Measurements from ENCODE around the gene NECAB2.
A peak's percentile ranks its signal among the peaks of the same experiment; 100 is the strongest.

The NECAB2 gene

DNA sequence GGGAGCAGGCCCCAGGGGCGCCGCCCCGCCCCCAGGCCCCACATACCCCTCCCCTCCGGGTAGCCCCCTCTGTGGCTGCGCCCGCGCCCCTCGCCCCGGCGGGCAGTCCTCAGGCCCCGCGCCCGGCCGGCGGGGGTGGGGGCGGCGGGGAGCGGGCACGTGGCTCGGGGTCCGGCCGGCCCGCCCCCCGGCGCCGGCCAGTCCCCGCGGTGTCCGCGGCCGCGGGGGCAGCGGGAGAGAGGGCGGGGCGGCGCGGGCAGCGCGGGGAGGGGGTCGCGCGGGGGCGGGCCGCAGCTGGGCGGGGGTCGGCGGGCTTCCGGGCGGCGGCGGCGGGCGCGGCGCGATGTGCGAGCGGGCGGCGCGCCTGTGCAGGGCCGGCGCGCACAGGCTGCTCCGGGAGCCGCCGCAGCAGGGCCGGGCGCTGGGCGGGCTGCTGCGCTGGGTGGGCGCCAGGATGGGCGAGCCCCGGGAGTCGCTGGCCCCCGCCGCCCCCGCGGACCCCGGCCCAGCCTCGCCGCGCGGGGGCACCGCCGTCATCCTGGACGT, 335 bp downstream of the NECAB2 start:
- FAIRE-seq, result no peak

DNA sequence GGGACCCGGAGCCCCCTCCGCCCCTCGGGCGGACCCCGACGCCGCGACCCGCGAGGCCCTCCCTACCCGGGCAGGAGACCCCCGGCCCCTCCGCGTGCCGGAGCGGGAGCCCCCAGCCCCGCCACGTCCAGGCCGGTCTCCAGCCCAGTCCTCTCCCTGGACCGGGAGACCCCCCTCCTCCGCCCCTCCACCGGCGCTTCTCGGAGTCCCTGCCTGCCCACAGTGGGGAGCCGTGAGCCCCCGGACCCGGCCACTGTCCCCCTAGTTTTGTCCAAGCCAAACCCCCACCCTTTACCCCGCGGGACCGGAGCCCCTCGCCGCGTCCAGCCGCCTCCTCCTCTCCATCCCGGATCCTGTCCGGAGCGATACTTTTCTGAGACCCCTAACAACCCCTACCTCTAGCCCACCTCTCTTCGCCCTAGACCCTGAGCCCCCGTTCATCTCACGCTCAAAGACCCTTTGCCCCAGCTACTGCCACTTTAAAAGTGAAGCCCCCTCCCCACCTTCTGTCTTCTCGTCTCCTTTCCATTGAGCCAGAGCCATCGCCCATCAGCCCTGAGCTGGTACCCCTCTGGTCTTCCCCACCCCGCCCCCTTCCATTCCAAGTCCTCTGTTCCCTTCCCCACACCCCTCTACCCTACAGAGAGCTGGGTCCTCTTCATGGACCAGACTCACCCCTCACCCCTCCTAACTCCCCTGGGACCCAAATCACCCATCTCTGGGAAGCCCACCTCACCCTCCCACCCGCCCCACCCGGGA, 1.0 kb downstream of the NECAB2 start:
- no peak for FAIRE-seq

DNA sequence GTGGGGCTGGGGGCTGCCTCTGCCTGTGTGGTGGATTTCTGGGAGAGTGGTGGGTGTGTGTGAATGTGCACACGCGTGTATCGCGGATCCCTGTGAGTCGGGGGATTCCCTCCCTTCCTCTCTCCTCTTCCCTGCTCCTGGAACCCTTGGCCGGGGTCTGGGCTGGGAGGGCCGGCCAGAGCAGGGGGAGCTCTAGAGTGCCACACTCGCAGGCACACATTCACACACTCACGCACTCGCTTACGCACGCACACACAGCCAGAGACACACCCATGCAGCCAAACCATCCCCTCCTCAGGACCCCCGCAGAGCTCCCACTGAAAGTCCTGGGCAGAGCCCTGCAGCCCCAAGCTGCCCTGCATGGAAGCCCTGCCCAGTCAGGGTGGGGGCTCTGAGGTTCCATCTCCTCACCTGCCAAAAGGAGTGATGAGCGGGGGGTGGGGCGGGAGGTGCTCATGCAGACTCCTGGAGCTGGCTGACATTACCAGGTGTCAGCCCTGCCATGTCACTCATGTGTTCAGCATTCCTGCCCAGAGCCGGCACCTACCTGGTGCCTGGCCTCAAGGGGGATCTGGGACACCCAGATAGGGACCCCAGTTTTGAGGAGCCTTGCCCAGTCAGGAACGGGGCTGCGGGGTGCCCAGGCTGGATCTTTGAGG, 1.9 kb downstream of the NECAB2 start:
- FAIRE-seq, result no peak

DNA sequence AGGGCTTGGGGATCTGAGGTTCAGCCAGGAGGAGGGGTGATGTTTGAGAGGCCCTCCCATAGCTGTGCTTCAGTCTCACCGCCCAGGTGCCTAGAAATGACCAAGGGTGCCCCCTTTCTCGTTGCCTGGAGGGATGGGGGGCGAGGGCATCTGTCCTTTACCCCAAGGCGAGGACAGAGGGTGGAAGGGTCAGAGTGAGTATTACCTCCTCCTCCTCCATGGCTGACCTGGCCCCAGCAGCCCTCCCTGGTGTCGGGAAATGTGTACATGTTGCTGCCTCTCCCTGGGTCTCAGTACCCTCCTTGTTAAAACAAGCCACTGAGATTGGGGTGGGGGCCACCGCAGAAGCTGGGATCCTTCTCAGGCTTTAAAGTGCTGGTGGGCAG, 2.4 kb downstream of the NECAB2 start:
- FAIRE-seq, result no peak

DNA sequence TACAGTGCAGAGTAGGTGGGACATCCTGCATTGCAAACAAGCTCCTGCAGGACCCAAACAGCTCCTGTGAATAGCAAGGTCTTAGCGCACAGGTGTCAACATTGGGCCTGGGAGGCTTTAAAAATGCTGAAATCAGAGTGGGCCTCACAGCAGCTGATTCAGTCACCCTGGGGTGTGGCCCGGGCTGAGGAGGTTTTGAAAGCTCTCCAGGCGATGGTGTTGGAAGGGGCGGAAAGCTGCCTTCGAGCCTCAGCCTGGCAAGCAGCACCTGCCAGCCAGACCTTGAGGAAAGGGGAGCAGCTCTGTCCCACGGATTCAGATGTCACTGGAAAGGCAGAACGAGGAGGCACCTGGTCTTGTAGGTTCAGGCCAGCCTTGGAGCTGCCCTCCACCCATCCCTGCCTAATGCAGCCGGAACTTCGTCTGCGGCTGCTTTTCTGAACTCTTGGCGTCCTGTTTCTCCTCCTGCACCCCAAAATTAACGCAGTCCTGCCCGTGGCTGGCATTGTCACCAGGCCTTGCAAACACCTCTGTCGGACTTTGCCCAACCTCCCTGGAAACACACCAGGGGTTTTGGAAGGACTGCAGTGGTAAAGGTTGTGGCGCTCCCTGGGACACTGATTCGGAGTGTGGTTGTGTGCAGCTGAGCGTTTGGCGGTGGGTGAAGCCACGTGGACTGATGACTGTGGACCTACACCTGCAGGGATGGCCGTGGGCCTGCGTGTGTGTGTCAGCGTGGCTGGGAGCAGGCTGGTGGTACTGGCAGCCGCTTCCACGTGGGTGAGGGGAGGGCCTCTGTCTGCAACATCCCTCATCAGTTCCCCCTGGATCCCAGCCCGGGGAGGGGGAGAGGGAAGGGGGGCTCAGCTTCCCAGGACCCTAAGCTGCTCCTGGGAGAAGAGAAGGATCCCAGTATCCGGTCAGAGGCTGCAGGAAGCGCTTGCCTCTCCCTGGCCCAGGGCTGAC, 3.4 kb downstream of the NECAB2 start:
- FAIRE-seq, result no peak

DNA sequence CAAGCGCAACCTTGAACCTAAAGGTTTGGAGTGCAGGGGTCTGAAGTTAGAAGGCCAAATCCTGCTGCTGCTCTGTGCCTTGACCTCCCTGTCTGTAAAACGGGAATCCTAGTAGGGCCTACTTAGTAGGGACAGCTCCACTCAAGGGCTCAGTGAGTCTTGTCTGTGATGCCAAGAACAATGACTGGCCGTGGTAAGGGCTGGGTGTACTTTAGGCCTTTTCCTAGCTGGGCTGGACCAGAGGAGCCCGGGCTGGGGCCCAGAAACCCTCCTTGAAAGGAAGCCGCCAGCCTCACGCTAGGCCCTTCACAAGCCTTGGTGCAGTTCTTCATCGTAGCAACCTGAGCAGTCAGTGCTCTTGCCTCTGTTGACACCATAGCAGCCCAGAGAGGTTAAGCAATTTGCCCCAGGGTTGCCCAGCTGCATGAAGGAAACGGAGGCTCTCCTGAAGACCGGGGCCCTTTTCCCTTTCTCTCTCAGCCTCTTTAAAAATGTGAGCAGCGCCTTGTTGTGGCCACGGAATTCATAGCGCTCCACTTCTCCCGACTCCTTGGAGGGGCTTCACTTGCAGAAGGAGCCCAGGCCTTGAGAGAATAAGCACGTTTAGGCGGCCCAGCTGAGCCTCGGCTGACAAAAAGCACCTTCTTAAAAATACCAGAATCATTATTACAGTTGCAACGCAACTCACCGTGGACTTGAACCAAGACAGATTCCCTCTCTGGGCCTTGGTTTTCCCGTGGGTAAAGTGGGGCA, 4.4 kb downstream of the NECAB2 start:
- FAIRE-seq, result no peak

DNA sequence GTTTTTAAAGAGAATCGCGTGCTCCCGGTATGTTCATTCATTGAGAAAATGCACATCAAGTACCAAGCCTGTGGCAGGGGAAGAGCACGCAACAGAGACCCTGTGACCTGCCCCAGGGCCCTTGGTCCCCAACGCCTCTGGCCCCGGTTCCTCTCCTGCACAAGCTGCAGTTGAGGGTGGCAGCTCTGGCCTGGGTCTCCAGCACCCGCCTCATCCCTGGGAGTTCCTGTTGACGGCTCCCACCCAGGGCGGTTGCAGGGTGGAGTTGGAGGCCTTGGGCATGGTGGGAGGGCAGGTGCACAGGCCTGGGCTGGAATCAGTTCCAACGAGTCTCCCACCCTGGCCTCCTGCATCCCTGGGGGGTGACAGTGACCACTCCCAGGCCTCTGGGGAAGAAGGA, 5.0 kb downstream of the NECAB2 start:
- no peak for FAIRE-seq

DNA sequence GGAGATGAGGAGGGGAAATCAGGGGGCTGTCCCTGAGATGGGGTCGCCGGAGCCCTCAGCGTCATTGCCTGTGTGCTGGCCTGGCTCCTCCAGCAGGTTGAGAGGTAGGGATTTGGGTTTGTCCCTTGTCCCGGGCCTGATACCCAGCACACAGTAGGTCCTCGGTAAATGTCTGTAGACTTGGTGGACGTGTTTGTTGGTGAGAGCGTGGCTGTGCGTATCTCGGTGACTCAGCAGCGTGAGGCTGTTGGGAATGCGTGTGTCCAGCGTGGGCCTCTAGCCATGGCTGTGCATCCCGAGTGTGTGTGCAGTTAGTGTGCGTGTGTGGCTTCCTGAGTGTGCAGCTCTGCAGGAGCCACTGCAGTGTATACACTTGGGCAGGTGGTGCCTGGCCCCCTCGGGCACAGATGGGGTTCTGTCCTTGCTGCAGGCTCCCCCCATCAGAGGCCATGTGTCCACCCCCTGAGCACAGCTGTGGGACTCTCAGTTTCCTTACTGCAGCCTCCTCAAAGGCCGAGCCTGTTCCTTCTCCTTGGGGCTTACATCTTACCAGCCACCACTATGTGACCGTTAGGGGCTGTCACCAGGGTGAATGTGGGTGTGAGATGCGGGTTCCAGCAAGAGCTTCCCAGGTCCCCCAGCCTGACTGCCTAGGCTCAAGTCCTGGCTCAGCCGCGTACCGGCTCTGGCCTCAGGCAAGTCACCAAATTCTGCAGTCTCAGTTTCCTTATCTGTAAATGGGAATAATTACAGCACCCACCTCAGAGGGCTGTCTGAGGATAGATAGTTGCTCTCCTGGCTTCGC, 5.7 kb downstream of the NECAB2 start:
- FAIRE-seq, result no peak

DNA sequence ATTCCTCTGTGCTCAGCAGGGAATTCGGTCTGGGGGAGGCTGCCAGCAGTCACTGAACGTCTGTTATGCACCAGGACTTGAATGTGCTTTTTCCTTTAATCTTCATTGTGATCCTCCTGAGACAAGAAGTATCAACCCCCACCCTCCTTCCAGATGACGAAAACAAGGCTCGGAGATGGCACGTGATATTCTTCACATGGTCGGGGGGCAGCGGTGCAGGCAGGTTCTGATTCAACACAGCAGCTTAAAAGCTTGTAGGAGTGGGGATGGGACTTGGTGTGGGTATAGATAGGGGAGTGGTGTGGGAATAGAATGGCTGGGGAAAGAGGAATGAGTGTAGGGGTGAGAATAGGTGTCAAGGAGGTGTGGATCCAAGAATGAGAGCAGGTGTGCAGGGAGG, 6.4 kb downstream of the NECAB2 start:
- FAIRE-seq, result no peak

DNA sequence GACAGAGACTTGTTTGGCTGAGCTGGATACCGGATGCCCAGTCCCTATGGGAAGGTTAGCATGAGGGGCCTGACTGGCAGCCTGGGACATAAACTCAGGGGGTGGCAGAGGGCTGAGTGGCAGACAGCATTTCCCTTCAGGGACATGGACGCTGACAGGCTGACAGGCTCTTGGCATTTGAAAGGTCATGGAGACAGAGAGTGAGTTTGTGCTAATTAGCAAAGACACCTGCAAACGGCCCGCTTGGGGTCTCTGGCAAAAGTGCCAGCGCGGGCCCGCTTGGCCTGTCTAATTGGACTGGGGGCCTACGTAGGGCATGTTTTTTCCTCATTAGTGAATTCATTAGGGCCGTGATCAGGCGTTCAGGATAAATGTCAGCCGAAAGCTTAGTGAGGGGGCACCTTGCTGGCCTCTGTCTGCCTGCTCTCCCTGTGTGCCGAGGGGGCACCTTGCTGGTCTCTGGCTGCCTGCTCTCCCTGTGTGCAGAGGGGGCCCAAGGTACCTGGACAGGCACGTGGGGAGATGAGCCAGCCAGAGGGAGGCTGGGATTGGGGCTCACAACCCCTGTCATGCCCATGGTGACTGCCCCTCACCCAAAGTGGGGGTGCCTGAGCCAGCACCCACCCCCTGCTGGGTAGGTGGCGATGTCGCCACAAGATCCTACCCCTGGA, 7.7 kb downstream of the NECAB2 start:
- FAIRE-seq, result no peak

DNA sequence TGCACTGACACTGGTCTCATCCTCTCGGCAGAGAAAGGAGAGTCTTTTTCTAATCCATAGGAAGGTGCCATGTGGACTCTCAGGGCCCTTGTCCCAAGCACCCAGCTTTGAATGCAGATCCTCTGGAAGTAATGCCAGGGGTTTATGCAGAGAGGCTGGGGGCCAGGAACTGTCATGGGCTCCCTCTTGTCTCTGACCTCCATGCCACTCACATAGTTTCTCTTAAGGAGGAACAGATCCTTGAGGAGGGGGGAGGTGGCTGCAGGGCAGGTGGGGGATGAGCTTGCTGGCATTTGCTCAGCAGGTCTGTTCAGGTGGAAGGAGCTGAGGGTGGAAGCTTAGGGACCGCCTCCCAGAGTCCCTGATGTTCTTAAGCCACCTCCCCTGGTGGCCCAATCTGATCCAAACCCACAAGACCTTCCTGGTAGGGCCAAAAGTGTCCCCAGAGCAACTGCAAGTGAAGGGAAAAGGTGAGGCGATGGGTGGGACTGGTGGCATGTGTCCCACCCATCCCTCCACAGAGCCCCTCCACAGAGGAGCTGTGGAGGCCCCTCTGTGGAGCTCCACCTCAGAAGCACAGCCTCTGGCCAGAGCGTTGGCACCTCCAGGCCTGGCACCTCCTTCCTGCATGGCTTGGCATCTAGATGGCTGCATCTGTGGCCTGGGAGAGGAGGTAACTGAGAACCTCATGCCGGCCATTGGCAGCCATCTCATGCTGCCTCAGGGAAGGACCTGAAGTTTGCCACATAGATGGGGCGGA, 9.2 kb downstream of the NECAB2 start:
- no peak for FAIRE-seq

DNA sequence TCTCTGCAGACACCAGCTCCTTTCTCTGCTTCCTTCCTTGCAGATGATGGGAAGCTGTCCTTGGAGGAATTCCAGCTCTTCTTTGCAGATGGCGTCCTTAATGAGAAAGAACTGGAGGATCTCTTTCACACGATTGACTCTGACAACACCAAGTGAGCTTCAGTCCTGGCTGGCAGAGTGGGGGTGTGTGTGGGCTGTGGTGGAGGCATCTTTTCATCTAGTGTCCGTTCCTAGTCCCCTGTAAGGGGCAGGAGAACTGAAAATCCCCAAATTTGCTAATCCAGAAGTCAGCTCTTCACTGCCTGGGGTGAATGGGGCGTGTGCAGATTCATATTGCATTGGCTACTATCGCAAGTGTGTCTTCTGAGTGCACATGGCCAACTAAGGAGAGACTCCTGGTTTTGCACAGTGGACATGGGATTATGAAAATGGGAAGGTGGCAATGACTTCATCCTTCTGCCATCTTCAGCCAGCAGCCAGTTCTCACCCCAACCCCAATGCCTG, 10.4 kb downstream of the NECAB2 start:
- FAIRE-seq, result no peak

DNA sequence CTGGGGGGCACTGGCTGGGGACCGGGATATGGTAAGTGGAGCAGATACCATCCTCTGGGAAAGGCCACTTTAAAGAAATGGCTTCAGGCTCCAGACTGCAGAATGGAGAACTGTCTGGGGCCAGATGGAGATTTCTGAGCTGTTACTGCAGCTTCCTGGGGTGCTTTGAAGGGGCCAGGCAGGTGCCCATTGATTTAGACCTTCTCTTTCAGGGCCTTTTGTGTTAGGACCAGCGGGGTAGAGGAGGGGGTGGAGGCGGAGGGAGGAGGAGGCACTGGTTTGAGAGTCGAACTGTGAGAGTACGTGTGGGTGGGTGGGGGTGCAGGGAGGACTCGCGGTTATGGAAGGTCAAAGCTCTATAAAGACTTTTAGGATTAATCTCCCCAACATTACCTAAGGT, 11.4 kb downstream of the NECAB2 start:
- FAIRE-seq, result no peak

DNA sequence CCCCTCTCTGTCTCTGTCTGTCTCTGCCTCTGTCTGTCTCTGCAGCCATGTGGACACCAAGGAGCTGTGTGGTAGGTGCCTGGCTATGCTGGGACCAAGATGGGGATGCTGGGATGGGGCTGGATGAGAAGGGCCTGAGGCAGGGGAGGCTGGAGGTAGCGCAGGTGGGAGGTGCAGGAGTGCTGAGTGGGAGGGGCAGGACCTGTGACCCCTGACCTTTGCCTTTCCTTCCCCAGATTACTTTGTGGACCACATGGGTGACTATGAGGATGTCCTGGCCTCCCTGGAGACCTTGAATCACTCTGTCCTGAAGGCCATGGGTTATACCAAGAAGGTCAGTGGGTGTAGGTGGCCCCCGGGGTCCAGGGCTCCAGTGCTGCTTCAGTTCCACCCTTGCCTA, 12.8 kb downstream of the NECAB2 start:
- no peak for FAIRE-seq

DNA sequence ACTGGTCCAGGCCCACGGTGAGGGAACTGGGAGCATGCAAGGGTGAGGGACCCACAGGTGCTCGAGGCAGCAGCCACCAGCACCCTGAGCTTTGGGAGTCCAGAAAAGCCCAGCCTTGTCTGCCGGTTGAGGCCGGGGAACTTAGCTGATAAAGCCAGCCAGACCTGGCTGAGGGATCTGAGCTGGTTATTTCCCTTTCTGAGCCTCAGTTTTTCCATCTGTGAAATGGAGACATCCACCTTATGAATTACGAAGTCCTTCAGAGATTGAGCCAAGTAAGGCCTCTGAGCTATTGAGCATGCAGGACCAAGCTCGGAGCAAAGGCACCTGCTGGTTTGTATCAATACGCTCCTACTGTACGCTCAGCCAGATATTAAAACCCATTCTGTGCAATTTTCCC, 13.8 kb downstream of the NECAB2 start:
- no peak for FAIRE-seq

DNA sequence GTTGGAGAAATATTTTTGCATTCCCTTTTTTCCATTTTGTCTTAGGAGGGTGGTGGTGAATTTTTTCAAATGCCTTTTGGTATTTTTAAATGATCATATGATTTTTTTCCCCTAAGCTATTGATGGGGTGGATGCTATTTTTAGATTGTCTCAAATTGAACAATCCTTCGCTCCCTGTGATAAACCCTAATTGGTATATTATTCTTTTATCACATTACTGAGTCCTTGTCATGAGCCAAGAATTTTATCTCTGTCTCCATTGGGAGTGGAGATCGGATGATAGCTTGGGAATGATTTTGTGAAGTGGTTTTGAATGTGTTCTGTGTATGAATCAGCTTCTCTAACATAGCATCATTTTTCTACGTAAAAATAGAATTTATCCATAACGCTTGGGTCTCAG, 15.4 kb downstream of the NECAB2 start:
- no peak for FAIRE-seq

DNA sequence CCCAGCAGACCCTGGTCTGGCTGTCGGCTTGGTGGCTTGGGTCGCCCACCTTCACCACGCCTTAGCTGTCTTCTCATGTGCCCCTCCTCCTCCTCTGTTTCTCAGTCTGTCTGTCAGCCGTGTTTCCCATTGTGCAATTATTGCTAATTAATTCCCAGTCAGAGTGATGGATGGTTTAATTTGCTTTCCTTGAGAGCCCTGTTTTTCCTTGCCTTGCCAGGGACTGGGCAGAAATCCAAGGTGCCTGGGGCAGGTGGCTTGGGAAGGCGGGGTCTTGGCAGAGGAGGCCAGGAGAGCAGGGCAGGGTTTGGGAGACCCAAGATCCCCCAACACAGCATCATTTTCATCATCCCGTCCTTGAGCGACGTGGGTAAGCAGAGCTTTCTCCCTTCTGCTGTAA, 21.3 kb downstream of the NECAB2 start:
- no peak for FAIRE-seq

DNA sequence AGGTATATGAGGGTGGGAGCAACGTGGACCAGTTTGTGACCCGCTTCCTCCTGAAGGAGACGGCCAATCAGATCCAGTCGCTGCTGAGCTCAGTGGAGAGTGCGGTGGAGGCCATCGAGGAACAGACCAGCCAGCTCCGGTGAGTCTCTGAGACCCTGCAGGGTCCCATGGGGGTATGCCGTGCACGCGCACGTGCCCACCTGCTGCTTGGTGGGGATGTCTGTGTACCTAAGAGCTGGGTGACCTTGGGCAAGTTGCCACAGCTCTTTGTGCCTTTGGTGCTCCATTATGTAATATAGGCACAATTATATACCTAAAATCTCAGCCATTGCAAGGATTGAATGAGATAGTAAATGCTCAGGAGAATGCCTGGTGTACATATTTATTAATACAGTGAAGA, 22.4 kb downstream of the NECAB2 start:
- no peak for FAIRE-seq

DNA sequence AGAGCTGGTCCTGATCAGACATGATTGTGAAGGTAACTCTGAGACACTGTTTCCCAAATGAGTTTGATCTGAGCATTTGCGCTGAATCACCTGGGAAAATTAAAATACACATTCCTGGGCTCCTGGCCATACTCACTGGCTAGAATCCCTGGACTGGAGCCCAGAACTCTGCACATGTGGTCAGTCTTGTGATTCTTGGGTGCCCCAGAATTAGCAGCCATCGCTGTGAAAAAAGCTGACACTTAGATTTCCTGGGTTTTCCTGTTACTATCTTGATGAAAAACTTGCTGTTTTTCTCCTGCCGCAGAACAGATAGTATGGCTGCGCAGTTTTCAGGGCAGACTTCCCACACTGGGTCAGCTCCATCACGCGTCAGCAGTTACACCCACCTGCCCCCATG, 24.6 kb downstream of the NECAB2 start:
- peak; percentile 90 for FAIRE-seq

DNA sequence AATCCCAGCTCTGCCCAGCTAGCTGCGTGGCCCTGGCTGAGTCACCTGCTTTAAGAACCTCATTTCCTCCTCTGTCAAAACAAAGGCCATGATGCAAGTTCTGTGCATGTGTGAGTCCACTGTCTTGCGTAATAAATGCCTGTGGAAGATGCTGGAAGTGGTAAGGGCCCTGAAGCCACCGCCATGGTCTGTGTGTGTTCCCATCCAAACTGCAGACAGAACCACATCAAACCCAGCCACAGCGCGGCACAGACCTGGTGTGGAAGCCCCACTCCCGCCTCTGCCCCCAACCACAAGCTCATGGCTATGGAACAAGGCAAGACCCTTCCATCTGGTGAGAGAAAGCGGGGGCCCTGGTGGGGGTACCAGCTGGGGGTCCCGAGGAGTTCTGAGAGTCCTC, 26.0 kb downstream of the NECAB2 start:
- no peak for FAIRE-seq

Data from islet of Langerhans (tissue), 1 donor.